A673 (cell line): ENCODE results near the gene CT47C1. TPM values are rescaled to one million over a fixed set of nuclear protein-coding genes. Genes with fewer than 3 reads are reported as not detected.

ENCODE experiments used
- BruUV-seq: library from RNA; stranded (reverse); fragments of 400-500 nt; replicated peaks from 2 replicates; lab custom pipeline; 2021; lab: Mats Ljungman, UMichigan
- CTCF ChIA-PET: fragments of 300-600 bp; sonication (Branson Sonifier 250); formaldehyde crosslinking; loops from one replicate; lab custom pipeline; 2022; ENCODE audit warnings: antibody characterized with exemption; lab: Charles Lee
- POLR2A ChIA-PET: fragments of 300-600 bp; sonication (Branson Sonifier 250); formaldehyde crosslinking; loops from one replicate; lab custom pipeline; 2022; ENCODE audit warnings: antibody characterized with exemption; ENCODE audit not compliant: low non-redundant PET; lab: Charles Lee
- DNase-seq: peaks from one replicate; pipeline ENCODE4 v3.0.0-alpha.2; 2015; ENCODE audit warnings: low spot score
- H3K27ac ChIP-seq: fragments of 200-600 bp; sonication (generic); 2 replicates; pipeline ENCODE4 v1.5.1; 2016; ENCODE audit warnings: mixed run types, low read depth, mild to moderate bottlenecking, mixed read lengths, antibody characterized with exemption, low read length; ENCODE audit not compliant: poor library complexity, severe bottlenecking
- H3K27me3 ChIP-seq: fragments of 200-600 bp; sonication (generic); replicated peaks from 2 replicates; pipeline ENCODE4 v1.6.1; 2017; ENCODE audit warnings: mixed run types, low read depth, mild to moderate bottlenecking, mixed read lengths, antibody characterized with exemption, low read length; ENCODE audit not compliant: insufficient read depth, poor library complexity
- H3K36me3 ChIP-seq: fragments of 200-600 bp; sonication (generic); 2 replicates; pipeline ENCODE4 v1.6.1; 2016; ENCODE audit warnings: mixed run types, mild to moderate bottlenecking, mixed read lengths, antibody characterized with exemption, low read length; ENCODE audit not compliant: insufficient read depth, poor library complexity, severe bottlenecking
- H3K4me1 ChIP-seq: fragments of 200-600 bp; sonication (generic); 2 replicates; pipeline ENCODE4 v1.6.1; 2017; ENCODE audit warnings: mixed run types, mild to moderate bottlenecking, mixed read lengths, antibody characterized with exemption, low read length; ENCODE audit not compliant: insufficient read depth, poor library complexity, severe bottlenecking
- H3K4me3 ChIP-seq: fragments of 200-600 bp; sonication (generic); 2 replicates; pipeline ENCODE4 v1.5.1; 2016; ENCODE audit warnings: low read depth, mixed run types, mild to moderate bottlenecking, mixed read lengths, low read length; ENCODE audit not compliant: poor library complexity, severe bottlenecking
- H3K9me3 ChIP-seq: fragments of 200-600 bp; sonication (generic); 2 replicates; pipeline ENCODE4 v1.6.1; 2016; ENCODE audit warnings: mixed run types, low read depth, mild to moderate bottlenecking, mixed read lengths, antibody characterized with exemption, low read length; ENCODE audit not compliant: poor library complexity, severe bottlenecking
- EZH2 ChIP-seq: fragments of 200-600 bp; sonication (generic); IDR thresholded peaks from 2 replicates; pipeline ENCODE4 v1.6.1; 2017; ENCODE audit warnings: borderline replicate concordance, low read depth, mild to moderate bottlenecking, mixed read lengths, antibody characterized with exemption, low read length; ENCODE audit not compliant: poor library complexity, severe bottlenecking
- intact Hi-C: fragments of 100-400 bp; cut with micrococcal nuclease; formaldehyde crosslinking; loops from one replicate; pipeline ENCODE4 v1.10.0; 2022; ENCODE audit not compliant: unreplicated experiment
- total RNA-seq: library from RNA; stranded (reverse); gene quantifications from 2 replicates; pipeline ENCODE4 v1.2.3, GENCODE V29; 2021
- TF ChIP-seq, protein P1 (sequence below): fragments of 300-800, 200-600 bp; sonication (generic); conservative IDR thresholded peaks from 2 replicates; pipeline ENCODE4 v1.5.1; 2017; ENCODE audit warnings: low read depth, mild to moderate bottlenecking, antibody characterized with exemption, low read length, moderate library complexity, mixed read lengths

Gene CT47C1
- total RNA-seq, 1 experiment from 2014 or later, result not detected

DNA sequence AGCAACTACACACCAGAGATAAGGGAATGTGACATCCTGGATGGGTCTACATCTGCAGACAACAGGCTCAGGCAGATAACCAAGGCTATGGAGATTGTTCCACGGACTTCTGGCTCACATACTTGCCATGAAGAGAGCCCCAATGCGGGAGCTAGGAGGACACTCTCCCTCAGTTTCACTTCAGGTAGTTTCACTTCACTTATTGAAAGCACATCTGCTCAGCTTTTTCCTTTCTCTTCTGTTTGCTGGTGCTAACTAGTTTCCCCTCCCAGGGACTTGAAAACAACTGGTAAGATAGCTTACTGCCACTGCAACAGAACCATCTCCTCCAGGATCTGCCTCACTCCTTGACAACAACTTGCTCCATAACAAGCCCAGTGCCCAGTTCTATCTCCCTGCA, 1.4 kb upstream of the CT47C1 start:
- Histone ChIP-seq H3K4me3 (no peak overlapping the region), H3K4me1 (no peaks in the 10 kb centered on the region), H3K27ac (no peak overlapping the region), H3K27me3 (peaks cover 4% of the 10 kb centered on the region), H3K36me3 (no peaks in the 10 kb centered on the region), H3K9me3 (no peaks in the 10 kb centered on the region)
- BruUV-seq, result no TSS peak
- TF ChIP-seq, protein P1, sequence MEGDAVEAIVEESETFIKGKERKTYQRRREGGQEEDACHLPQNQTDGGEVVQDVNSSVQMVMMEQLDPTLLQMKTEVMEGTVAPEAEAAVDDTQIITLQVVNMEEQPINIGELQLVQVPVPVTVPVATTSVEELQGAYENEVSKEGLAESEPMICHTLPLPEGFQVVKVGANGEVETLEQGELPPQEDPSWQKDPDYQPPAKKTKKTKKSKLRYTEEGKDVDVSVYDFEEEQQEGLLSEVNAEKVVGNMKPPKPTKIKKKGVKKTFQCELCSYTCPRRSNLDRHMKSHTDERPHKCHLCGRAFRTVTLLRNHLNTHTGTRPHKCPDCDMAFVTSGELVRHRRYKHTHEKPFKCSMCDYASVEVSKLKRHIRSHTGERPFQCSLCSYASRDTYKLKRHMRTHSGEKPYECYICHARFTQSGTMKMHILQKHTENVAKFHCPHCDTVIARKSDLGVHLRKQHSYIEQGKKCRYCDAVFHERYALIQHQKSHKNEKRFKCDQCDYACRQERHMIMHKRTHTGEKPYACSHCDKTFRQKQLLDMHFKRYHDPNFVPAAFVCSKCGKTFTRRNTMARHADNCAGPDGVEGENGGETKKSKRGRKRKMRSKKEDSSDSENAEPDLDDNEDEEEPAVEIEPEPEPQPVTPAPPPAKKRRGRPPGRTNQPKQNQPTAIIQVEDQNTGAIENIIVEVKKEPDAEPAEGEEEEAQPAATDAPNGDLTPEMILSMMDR, result no peak
- TF ChIP-seq EZH2, result no peak
- ChIA-PET CTCF (no interaction called here), POLR2A (no interaction called here)
- intact Hi-C loops, result no loop called here
- no peak for DNase-seq

DNA sequence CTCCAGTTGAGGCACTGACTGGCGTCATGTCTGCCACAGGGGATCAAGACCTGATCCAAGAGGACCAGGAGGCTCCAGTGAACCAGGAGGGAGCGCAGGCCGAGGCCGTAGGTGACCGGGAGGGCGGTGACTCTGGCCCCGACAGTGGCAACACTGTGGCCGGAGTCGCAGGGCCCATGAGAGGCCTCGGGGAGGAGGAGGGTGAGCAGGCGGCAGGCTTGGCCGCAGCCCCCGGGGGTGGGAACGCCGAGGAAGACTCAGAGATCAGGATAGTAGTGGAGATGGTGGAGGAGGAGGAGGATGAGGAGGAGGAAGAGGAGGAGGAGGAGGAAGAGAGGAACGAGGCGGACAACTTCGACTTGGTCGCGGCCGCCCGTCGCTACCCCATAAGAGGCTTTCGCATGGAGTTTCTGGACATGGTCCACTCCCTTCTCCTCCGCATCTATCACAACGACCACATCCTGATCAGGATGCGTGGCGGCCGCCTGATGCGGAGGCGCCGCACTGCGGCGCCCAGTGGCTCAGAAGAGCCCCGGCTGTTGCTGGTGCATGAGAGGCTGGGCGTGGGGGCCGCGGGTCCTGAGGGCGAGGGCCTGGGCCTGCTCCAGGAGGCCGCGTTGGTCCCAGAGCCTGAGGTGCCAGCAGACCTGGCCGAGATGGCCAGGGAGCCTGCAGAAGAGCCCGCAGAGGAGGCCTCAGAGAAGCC, 560 bp downstream of the CT47C1 start:
- BruUV-seq, result no TSS peak
- no peak overlapping the region for H3K27ac ChIP-seq
- DNase-seq, result no peak
- intact Hi-C loops, result no loop called here
- TF ChIP-seq EZH2, result no peak
- TF ChIP-seq, protein P1, result no peak
- H3K9me3 ChIP-seq, result no peaks in the 10 kb centered on the region
- no peaks in the 10 kb centered on the region for H3K4me1 ChIP-seq
- CTCF ChIA-PET, result no interaction called here
- peaks cover 8% of the 10 kb centered on the region for H3K27me3 ChIP-seq
- H3K4me3 ChIP-seq, result no peak overlapping the region
- no peaks in the 10 kb centered on the region for H3K36me3 ChIP-seq
- POLR2A ChIA-PET, result no interaction called here

DNA sequence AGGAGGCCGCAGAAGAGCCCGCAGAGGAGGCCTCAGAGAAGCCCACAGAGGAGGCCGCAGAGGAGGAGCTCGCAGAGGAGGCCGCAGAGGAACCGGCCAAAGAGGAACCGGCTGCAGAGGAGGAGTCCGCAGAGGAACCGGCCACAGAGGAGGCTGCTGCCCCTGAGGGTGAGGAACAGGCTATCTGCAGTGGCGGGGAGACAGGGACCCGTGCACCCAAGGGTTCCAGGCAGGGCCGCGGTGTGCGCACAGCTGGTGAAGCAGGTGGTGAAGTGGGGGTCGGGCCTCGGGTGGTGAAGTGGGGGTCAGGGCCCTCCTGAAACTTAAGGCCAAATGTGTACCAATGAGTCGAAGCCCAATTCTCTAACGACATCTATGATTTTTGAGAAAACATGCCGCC, 1.1 kb downstream of the CT47C1 start:
- ChIA-PET CTCF (no interaction called here), POLR2A (no interaction called here)
- BruUV-seq, result no TSS peak
- Histone ChIP-seq H3K9me3 (no peaks in the 10 kb centered on the region), H3K27ac (no peak overlapping the region), H3K4me1 (no peaks in the 10 kb centered on the region), H3K36me3 (no peaks in the 10 kb centered on the region), H3K4me3 (no peak overlapping the region), H3K27me3 (peaks cover 10% of the 10 kb centered on the region)
- intact Hi-C loops, result no loop called here
- no peak for DNase-seq
- TF ChIP-seq EZH2, result no peak
- TF ChIP-seq, protein P1, result no peak
